Activated T-cell treated with anti-CD3 and anti-CD28 coated beads for 1 hour (primary cell): ENCODE results near the gene MRPL55.
A peak's percentile ranks its signal among the peaks of the same experiment; 100 is the strongest.

ENCODE experiments used
- DNase-seq: peaks from one replicate; pipeline ENCODE4 v3.0.0-alpha.2; 2020; ENCODE audit warnings: low read depth

The MRPL55 gene

DNA sequence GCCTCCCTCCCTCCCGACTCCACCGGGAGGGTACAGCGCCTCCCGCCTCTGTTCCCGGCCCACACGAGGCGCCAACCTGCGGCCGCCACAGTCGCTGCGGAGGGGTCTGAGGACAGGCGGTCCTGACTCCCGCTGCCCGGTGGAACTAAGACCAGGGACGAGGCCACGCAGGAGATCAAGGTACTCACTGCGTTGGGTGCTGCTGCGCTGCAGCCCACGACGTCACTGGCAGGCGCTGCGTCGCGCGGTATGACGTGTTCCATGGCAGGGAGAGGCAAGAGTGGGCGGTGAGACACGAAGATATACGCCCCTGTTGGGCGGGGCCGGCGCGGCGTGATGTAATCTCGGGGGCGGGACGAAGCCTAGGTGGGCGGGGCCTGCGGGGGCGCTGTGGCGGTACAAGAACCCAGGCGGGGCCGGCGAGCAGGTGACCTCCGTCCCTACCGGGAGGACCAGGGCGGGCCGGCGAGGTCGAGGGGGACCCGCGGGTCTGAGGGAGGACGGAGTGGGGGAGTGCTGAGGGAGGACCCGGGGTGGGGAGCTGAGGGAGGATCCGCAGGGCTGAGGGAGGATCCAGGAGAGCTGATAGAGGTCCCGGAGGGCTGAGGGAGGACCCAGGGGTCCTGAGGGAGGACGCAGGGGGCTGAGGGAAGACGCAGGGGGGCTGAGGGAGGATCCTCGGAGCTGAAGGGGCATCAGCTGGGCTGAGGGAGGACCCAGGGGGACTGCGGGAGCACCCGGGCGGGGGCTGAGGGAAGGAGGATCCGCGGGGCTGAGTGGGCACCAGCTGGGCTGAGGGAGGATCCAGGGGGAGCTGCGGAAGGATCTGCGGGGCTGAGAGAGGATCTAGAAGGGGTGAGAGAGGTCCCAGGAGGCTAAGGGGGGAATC, at the start of gene MRPL55:
MRPL55 (minus strand) TSS at position 227 of the 889 bp plus-strand sequence. CDS start 1,039 bp downstream, outside the sequence.
- peak; percentile 99 for DNase-seq

DNA sequence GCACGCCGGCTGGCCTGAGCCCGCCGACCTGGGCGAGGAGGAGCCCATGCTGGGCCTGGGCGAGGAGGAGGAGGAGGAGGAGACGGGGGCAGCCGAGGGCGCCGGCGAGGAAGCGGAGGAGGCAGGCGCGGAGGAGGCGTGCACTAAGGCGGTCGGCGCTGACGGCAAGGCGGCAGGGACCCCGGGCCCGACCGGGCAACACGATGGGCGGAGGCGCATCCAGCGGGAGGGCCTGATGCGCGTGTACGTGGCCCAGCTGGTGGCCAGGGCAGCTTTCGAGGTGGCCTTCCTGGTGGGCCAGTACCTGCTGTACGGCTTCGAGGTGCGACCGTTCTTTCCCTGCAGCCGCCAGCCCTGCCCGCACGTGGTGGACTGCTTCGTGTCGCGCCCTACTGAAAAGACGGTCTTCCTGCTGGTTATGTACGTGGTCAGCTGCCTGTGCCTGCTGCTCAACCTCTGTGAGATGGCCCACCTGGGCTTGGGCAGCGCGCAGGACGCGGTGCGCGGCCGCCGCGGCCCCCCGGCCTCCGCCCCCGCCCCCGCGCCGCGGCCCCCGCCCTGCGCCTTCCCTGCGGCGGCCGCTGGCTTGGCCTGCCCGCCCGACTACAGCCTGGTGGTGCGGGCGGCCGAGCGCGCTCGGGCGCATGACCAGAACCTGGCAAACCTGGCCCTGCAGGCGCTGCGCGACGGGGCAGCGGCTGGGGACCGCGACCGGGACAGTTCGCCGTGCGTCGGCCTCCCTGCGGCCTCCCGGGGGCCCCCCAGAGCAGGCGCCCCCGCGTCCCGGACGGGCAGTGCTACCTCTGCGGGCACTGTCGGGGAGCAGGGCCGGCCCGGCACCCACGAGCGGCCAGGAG, 49.3 kb upstream of the MRPL55 start:
- no peak for DNase-seq

DNA sequence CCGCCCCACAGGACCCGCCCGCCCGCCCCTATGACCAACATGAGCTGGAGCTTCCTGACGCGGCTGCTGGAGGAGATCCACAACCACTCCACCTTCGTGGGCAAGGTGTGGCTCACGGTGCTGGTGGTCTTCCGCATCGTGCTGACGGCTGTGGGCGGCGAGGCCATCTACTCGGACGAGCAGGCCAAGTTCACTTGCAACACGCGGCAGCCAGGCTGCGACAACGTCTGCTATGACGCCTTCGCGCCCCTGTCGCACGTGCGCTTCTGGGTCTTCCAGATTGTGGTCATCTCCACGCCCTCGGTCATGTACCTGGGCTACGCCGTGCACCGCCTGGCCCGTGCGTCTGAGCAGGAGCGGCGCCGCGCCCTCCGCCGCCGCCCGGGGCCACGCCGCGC, 48.6 kb upstream of the MRPL55 start:
- no peak for DNase-seq

DNA sequence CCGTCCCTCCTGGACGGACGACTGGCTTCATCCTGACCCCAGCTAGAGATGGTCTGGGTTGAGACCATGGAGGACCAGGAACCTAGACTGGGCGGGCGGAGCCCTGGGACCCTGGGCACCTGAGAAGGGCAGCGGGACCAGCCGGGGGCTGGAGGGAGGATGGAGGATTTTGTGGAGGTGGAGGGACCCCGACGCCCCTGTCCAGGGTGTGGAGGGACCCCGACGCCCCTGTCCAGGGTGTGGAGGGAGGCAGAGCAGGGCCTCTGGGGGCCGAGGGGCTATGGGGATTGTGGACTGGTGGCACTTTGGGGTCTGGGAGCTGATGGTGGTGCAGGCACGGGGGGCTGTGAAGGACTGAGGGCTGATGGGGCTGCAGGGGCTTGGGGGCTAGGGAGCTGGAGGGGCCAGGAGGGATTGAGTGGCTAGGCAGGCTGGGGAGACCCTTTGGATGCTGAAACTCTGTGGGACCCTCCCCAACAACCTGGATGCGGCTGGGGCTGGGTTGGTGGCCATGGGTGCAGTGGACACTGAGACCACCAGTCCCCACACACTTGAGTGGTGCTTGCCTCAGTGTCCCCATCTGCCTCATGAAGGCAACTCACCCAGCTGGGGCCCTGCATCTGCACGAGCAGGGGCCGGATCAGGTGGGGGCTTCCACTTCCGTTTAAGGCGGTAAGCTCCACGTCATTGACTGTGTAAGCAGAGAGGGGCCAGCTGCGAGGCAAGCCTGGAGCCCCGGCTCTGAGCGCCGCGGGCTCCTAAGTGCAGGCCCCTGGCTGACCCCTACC, 48.0 kb upstream of the MRPL55 start:
- DNase-seq, result no peak

DNA sequence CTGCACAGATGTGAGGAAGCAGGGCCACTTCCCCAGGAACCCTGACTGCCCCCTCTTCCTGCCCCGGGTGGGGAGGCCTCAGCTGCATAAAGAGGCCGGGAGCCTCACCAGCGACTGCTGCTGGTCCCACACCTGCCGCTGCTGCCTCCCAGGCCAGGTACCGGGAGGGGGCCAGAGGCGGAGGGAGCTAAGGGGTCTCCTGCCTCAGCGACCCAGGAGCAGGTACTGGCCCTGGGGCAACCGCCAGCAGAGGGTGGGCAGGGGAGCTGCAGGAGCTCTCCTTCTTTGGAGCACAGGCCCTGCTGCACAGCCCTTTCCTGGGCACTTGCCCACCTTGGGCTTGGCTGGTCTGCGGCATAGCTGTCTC, 47.4 kb upstream of the MRPL55 start:
- no peak for DNase-seq

DNA sequence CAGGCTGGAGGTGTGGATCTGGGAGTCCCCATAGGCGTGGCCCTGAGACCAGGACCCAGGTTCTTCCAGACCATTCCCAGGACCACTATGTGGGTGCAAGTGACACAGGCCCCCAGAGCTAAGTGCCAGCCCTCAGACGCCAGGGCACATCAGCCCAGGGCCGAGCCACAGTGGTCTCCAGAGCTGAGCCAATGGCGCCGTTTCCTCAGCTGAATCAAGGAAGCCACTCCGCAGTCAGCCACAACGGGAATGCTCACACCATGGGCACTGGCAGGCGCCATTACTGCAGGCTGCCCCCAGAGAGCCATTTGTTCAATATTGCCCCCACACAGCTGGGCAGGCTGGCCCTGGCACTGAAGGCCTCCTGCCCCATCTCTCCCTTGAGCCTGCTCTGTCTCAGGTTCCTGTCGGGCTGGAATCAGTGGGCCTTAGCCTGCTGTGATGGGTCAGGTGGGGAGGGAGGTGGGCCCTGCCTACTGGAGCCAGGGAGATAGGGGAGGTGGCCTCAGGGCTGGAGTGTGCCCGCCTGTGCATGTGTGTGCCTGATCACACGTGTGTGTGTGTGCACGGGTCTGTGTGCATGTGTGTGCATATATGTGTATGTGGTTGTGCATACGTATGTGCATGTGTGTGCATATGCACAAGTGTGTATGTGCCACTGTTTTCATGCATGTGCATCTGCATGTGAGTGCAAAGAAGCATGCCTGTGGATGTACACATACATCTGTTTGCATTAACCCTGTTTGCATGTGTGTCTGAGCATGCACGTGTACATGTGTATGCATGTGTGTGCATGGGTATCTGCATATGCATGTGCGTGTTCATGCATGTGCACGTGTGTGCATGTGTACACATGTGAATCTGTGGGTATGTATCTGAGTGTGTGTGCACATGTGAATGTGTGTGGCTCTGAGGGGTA, 46.8 kb upstream of the MRPL55 start:
- no peak for DNase-seq

DNA sequence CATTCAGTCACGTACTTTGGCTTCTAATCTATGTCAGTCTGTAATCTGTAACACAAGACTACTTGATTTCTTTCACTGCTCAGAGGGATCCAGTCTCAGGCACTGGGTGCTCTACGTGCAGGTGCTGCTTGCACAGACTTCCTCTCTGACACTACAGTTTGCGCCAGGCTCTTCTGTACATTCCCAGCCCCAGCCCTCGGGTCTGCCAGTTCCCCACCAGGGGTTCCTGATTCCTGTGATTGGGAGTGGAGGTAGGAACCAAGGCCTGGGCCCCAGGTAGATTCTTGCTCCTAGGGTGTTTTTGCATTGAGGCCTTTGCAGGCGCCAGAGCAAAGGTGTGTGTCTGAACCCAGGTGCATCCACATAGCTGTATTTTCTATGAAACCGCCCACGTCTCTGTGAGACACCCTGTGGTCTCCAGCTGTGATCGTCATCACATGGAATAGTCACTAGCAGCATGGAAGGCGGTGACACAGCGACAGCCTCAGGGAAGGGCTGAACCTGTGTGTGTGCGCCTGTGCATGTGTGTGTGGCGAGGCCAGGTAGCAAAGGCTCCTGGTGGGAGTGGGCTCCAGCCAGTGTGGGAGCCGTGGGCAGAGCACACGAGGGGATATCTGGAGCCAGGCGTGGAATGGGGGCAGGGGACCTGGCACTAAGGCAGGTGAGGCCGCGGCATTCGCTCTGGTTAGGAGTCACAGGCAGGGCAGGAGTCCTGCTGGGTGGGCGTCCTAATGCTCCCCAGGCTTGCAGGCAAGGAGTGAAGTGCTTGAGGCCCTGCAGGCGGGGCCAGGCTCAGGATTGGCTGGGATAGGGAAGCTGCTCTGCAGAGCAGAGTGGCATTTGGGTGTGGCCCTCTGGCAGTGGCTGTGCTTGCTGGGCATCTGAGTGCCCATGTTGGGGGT, 45.8 kb upstream of the MRPL55 start:
- DNase-seq, result no peak

DNA sequence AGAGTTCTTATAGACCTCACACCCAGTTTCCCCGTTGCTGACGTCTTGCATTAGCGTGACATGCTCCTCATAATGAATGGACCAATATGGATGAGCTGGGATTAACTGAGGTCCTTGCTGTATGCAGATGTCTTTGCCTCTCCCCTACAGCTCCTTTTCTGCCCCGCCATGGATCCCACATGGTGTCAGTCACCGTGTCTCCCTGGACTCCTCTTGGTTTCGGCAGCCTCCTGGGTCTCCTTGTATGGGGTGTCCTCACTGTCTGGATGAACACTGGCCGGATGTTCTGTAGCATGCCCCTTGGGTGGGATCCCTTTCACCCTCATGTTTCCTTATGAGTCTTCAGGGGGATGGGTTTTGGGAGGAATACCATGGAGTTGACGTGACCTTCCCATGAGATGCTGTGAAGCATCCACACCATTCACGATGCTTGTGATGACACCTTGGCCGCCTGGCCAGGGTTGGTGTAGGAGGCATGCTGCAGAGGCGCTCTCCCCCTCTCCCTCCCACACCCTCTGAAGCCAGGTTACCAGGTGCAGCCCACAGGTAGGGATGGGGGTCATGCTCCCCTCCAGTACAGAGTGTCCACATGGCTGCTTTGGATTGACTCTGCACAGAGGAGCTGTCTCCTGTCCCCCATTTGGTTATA, 45.0 kb upstream of the MRPL55 start:
- no peak for DNase-seq

DNA sequence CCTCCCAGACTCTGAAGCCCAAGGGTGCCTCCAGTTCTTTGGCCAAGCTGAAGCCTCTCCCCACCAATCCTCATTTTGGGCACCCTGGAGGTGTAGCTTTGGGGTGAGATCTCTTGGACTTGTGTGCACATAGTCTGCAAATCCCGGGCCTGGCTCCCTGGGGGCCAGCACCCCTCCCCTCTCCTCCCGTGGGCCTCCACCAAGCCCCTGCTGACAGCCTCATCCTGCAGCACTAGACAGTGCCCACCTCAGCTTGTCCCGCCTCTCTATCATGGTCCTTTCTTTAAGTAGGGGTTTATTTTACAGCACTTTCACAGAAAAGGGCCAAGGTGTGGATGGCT, 43.8 kb upstream of the MRPL55 start:
- no peak for DNase-seq

DNA sequence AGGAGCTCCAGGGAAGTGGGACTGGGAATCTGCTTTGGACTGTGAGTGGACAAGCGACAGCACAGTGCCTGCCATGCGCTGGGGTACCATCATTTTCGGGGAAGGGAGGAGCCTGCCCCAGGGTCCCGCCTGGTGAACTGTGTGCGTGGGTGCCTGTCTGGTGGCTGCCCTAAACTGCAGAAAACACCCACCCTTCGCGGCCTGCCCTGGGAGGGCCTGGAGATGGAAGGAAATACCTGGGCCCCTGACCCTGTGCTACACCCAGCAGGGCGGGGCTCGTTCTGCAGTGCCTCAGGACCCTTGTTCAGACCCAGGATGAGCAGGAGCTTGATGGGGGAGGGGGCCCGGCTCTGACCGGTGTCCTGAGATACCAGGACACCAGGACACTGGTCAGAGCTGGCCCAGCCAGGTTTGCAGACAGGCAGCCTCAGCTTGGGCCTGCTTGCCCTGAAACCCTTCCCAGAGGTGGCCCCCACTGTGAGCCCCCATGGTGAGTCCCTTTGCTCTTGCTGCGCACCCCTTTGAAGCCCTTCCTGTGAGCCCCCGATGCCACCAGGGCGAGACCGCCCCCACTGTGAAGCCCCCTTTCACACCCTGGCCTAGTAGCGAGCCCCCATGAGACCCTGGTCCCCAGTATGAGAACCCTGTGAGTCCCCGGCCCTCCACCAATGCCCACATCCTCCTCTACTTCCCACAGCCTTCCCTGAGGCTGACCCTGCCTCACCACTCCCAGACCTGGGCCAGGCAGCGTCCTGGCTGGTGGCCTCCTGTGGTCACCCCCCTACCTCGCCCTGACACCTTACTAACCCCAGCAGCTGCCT, 43.2 kb upstream of the MRPL55 start:
- DNase-seq, result no peak

DNA sequence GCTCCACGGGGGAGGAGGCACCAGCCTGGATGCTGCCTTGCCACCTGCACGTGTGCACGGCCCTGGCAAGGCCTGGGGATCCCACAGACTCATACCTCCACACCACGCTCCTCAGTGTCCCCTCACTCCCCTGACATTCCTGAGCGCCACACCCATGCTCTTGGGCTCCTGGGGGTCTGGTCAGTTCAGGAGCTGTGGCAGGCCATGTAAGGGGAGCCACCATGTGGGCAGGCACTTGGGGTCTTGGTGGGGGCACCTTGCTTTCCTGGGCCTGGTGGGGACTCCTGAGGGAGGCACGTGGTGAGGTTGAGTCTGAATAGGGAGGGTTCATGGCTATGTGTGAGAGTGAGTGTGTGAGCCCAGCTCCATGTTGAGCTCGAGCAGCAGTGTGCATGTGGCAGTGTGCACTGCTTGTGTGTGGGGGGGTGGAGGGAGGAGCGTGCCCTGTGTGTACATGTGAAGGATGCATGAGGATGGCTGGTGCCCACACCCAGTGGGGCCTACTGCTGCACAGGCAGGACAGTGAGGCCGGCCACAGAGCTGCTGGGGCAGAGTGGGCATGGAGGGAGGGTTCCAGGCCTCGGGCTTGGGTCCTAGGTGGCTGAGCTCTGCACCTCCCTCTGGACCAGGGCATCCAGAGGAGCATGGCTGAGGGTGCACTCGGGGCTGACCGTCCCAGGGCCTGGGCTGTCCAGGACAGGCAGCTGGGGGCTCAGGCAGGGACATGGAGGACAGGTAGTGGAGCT, 42.3 kb upstream of the MRPL55 start:
- DNase-seq, result no peak

DNA sequence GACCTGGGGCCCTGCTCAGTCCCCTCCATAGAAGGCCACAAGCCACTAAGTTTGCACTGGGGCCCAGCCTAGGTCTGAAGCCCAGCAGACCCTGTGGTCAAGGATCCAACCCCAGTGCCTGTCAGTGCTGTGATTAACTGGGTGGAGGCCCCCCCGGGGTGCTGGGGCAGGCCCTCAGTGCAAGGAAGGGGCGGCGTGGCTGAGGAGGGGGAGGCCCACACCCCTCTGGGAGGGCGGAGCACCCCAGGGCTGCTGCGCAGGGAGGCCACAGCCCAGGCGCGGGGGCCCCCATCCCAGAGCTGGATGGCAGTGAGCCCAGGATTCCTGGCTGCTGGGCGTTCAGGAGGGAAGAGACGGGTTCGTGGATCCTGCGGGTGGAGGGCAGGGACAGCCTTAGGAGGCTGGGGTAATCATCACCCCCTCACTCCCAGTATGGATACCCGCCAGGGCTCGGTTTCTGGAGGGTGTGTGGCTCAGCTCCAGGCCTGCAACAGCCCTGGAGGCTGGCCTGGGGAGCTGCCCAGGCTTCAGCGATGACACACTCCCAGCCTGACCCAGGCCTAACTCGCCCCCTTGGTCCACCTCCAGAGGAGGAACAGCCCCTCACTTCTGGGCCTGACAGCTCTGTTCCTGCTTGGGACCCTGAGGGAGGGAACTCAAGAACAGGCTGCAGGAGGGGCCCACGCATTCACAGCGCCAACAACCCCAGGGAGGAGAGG, 41.5 kb upstream of the MRPL55 start:
- no peak for DNase-seq

DNA sequence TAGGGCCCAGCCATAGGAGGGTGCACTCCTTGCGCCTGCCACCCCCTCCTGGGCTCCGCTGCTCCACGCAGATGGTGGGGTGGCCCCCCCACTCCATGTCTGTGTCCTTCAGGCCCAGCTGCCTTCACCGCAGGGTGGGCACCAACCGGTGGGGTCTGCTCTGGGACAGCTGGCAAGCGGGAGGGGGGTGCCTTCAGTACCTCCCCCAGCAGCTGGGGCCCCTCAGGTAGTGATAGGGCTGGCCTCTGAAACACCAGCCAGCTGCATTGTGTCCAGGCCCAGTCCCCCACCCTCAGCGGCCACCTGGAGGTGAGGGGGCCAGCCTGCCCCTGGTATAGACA, 41.0 kb upstream of the MRPL55 start:
- no peak for DNase-seq

DNA sequence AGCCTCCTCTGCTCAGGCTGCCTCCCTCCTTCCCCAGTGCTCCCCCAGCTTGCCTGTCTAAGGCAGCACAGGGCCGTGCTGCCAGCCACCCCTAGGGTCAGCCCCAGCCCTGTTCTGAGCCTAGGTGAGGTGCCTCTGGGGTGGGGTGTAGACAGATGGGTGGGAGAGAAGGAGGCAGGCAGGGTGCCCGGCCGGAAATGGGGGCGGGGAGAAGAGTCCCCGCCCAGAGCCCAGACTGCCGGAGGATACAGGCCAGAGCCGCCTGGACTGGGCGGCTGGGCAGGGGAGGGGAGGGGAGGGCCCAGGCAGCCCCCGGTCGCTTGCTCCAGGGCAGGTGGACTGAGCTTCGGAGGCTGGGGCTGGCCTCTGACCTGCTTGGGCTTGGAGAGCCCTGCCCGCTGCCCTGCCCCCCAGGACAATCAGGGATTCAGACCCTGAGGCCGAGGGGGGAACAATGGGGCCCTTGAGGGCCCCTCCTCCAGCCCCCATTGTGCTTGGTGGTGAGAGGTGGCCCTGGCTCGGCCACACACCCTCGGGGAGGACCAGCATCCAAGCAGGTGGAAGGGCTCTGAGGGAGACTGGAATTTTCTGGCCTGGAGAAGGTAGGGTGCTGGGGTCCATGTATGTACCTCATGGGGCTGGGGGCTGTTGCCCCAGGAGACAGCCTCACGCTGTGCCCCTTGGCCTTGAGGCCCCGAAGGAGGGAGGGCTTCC, 40.5 kb upstream of the MRPL55 start, which contains the start of gene GJC2:
GJC2 (plus strand) TSS at position 525 of the 714 bp plus-strand sequence. CDS start 7,829 bp downstream, outside the sequence.
- no peak for DNase-seq

DNA sequence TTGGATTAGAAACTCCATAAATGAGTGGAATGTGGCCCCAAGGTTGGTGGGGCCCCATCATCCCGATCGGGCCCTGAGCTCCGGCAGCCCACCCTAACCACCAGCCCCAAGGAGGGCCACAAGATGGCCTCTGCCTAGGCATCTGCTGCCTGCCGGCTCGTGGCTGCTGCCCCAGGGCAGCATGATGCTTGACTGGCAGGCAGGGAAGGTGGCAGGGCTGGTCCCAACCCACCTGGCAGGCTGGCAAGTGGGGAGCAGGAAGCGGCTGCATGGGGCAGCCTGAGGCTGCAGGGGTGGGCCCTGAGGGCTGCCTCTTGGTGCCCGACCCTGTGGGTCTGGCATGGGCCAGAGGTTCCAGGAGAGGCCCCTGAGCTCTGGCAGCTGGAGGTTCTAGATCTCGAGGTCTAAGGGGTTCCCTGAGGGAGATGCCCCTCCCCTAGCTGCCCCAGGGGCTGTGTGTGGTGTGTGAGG, 39.9 kb upstream of the MRPL55 start:
- no peak for DNase-seq

DNA sequence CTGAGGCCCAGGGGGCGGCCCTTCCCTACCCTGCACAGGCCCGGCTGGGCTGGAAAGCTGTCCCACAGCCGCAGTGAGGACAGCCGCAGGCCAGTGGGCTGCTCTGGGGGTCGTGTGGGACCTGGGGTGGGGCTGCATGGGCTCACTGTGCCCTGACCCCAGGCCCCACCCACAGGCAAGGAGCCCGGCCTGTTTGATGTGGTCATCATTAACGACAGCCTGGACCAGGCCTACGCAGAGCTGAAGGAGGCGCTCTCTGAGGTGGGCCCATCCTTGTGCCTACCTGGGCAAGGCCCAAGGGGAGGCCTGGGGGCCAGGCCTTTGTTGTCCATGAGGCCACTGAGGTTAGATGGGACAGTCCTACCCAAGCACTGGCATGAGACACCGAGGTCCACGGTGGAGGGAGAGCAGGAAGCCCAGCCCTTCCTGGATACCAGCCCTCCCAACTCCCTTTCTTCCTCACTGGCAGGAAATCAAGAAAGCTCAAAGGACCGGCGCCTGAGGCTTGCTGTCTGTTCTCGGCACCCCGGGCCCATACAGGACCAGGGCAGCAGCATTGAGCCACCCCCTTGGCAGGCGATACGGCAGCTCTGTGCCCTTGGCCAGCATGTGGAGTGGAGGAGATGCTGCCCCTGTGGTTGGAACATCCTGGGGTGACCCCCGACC, 39.2 kb upstream of the MRPL55 start:
- no peak for DNase-seq
